ENCODE results near the gene AKR1B15.
A peak's percentile ranks its signal among the peaks of the same experiment; 100 is the strongest.
"Not testable (repeated sequence)": the region's sequence is repeated elsewhere in the genome, so short reads cannot be mapped to it uniquely, and the experiment has no call there.

AKR1B15 gene

GRCh38 chr7:134567368-134567767 lies 18.5 kb downstream of the AKR1B15 start:
- no peak for DNase-seq

- DNase-seq = not testable (repeated sequence)
These were observed 21.1 kb downstream of the AKR1B15 start for GRCh38 chr7:134569962-134570361.

GRCh38 chr7:134571101-134571500 lies 22.2 kb downstream of the AKR1B15 start:
- no peak for DNase-seq

- no peak for DNase-seq
These were observed 23.0 kb downstream of the AKR1B15 start for GRCh38 chr7:134571746-134572461.

- DNase-seq = no peak
These were observed 25.4 kb downstream of the AKR1B15 start for GRCh38 chr7:134574322-134574721.

GRCh38 chr7:134584290-134584689 lies 35.4 kb downstream of the AKR1B15 start:
- no peak for DNase-seq

- no peak for DNase-seq
These were observed 37.0 kb downstream of the AKR1B15 start for GRCh38 chr7:134585897-134586296.

- no peak for DNase-seq
These were observed 38.8 kb downstream of the AKR1B15 start for GRCh38 chr7:134587750-134588149.

- no peak for DNase-seq
These were observed 40.6 kb downstream of the AKR1B15 start for GRCh38 chr7:134589491-134589941.

GRCh38 chr7:134593530-134594392 lies 44.9 kb downstream of the AKR1B15 start:
- peak; percentile 59 for DNase-seq

GRCh38 chr7:134594877-134595276 lies 46.0 kb downstream of the AKR1B15 start:
- no peak for DNase-seq

- DNase-seq = no peak
These were observed 50.5 kb downstream of the AKR1B15 start for GRCh38 chr7:134599371-134599770.

- no peak for DNase-seq
These were observed 52.5 kb downstream of the AKR1B15 start for GRCh38 chr7:134601459-134601858.

GRCh38 chr7:134602881-134603451 lies 54.1 kb downstream of the AKR1B15 start:
- DNase-seq = no peak

GRCh38 chr7:134605978-134606923 lies 57.3 kb downstream of the AKR1B15 start:
- DNase-seq = no peak

GRCh38 chr7:134611611-134612151 lies 62.8 kb downstream of the AKR1B15 start:
- DNase-seq = no peak

GRCh38 chr7:134612197-134612596 lies 63.3 kb downstream of the AKR1B15 start:
- no peak for DNase-seq

GRCh38 chr7:134613623-134614347 lies 64.9 kb downstream of the AKR1B15 start:
- peak; percentile 49 for DNase-seq

GRCh38 chr7:134616611-134617010 lies 67.7 kb downstream of the AKR1B15 start:
- no peak for DNase-seq

- DNase-seq = no peak
These were observed 70.0 kb downstream of the AKR1B15 start for GRCh38 chr7:134618756-134619530.
